Activated CD8-positive, alpha-beta T cell treated with anti-CD3 and anti-CD28 coated beads, Interleukin-2, amount 10 ng/mL, durations not matched to agents 7 days and 5 days (primary cell): ENCODE data around the gene PPFIBP2. TPM values are rescaled to one million over a fixed set of nuclear protein-coding genes. Genes with fewer than 3 reads are reported as not detected.
A peak's percentile ranks its signal among the peaks of the same experiment; 100 is the strongest.
"Not testable (repeated sequence)": the region's sequence is repeated elsewhere in the genome, so short reads cannot be mapped to it uniquely, and the experiment has no call there.

Experiments
- ATAC-seq: fragments of 150-1000 bp; cut with Tn5 transposase; one replicate; pipeline ENCODE4 v1.10.0; 2021; ENCODE audit warnings: moderate library complexity
- CTCF ChIA-PET: fragments of 350-600 bp; sonication (Branson Sonifier 250); formaldehyde crosslinking; loops from one replicate; lab custom pipeline; 2021; ENCODE audit warnings: antibody characterized with exemption; lab: Charles Lee
- POLR2A ChIA-PET: fragments of 350-600 bp; sonication (Branson Sonifier 250); formaldehyde crosslinking; loops from one replicate; lab custom pipeline; 2021; ENCODE audit warnings: antibody characterized with exemption; lab: Charles Lee
- DNase-seq: peaks from one replicate; pipeline ENCODE4 v3.0.0-alpha.2; 2020
- H3K27ac Mint-ChIP-seq: one replicate; pipeline ENCODE4 v1.8.0; 2021; ENCODE audit warnings: mild to moderate bottlenecking, mixed read lengths
- H3K27me3 Mint-ChIP-seq: one replicate; pipeline ENCODE4 v1.8.0; 2021; ENCODE audit warnings: low read depth, mixed read lengths
- H3K36me3 Mint-ChIP-seq: one replicate; pipeline ENCODE4 v1.8.0; 2021; ENCODE audit warnings: low read depth, mixed read lengths
- H3K4me1 Mint-ChIP-seq: one replicate; pipeline ENCODE4 v1.8.0; 2021; ENCODE audit warnings: low read depth, mixed read lengths
- H3K4me3 Mint-ChIP-seq: one replicate; pipeline ENCODE4 v1.8.0; 2021; ENCODE audit warnings: mild to moderate bottlenecking, mixed read lengths
- H3K9me3 Mint-ChIP-seq: one replicate; pipeline ENCODE4 v1.8.0; 2022; ENCODE audit warnings: mixed read lengths; ENCODE audit not compliant: insufficient read depth
- total RNA-seq, 2 experiments: library from RNA; stranded (reverse); gene quantifications; one replicate each; pipeline ENCODE4 v1.2.3, GENCODE V29; 2021

PPFIBP2 gene
- total RNA-seq, 2 experiments from 2014 or later: 11.2 to 12.1 TPM

GRCh38 chr11:7648264-7648663, 134.5 kb downstream of the PPFIBP2 start:
- POLR2A ChIA-PET: no interaction called here
- no peaks in the 10 kb centered on the region for H3K4me1 Mint-ChIP-seq
- DNase-seq (no peak), ATAC-seq (no peak)
- no peak overlapping the region for H3K4me3 Mint-ChIP-seq
- H3K27me3 Mint-ChIP-seq: no peaks in the 10 kb centered on the region
- CTCF ChIA-PET: no interaction called here
- H3K9me3 Mint-ChIP-seq: no peaks in the 10 kb centered on the region
- H3K36me3 Mint-ChIP-seq: no peaks in the 10 kb centered on the region
- H3K27ac Mint-ChIP-seq: no peak overlapping the region

GRCh38 chr11:7651140-7651551, 137.3 kb downstream of the PPFIBP2 start:
- Mint-ChIP-seq H3K36me3 (no peaks in the 10 kb centered on the region), H3K9me3 (no peaks in the 10 kb centered on the region), H3K4me1 (no peaks in the 10 kb centered on the region), H3K27ac (no peak overlapping the region), H3K4me3 (no peak overlapping the region), H3K27me3 (no peaks in the 10 kb centered on the region)
- DNase-seq (no peak), ATAC-seq (no peak)
- CTCF ChIA-PET: interaction anchor here (1.9 kb wide), 1 partner anchor 14 kb away, joined by 5 read pairs; no protein-coding TSS in a partner anchor
- POLR2A ChIA-PET: no interaction called here

- Mint-ChIP-seq H3K27me3 (no peaks in the 10 kb centered on the region), H3K4me3 (no peak overlapping the region), H3K9me3 (no peaks in the 10 kb centered on the region), H3K36me3 (no peaks in the 10 kb centered on the region), H3K4me1 (no peaks in the 10 kb centered on the region), H3K27ac (no peak overlapping the region)
- ChIA-PET POLR2A (no interaction called here), CTCF (no interaction called here)
- ATAC-seq (no peak), DNase-seq (no peak)
These were observed 137.9 kb downstream of the PPFIBP2 start for GRCh38 chr11:7651700-7652099.

- H3K4me1 Mint-ChIP-seq: no peaks in the 10 kb centered on the region
- H3K4me3 Mint-ChIP-seq: no peak overlapping the region
- CTCF ChIA-PET: interaction anchor here (0.7 kb wide), 1 partner anchor 1966 kb away, joined by 3 read pairs; no protein-coding TSS in a partner anchor
- POLR2A ChIA-PET: no interaction called here
- H3K36me3 Mint-ChIP-seq: no peaks in the 10 kb centered on the region
- ATAC-seq: no peak
- H3K27ac Mint-ChIP-seq: no peak overlapping the region
- DNase-seq: no peak
- no peaks in the 10 kb centered on the region for H3K27me3 Mint-ChIP-seq
- H3K9me3 Mint-ChIP-seq: no peaks in the 10 kb centered on the region
These were observed 140.5 kb downstream of the PPFIBP2 start for GRCh38 chr11:7654195-7654705.

GRCh38 chr11:7655253-7656217, 141.7 kb downstream of the PPFIBP2 start:
- no peaks in the 10 kb centered on the region for H3K9me3 Mint-ChIP-seq
- ChIA-PET POLR2A (interaction anchor here (0.5 to 0.6 kb wide), 2 partner anchors 90 to 783 kb away, joined by 3 read pairs; no protein-coding TSS in a partner anchor), CTCF (interaction anchor here (1.3 kb wide), 1 partner anchor 143 kb away, joined by 4 read pairs; no protein-coding TSS in a partner anchor)
- no peaks in the 10 kb centered on the region for H3K27me3 Mint-ChIP-seq
- ATAC-seq (no peak), DNase-seq (no peak)
- H3K4me1 Mint-ChIP-seq: no peaks in the 10 kb centered on the region
- H3K27ac Mint-ChIP-seq: no peak overlapping the region
- H3K36me3 Mint-ChIP-seq: no peaks in the 10 kb centered on the region
- H3K4me3 Mint-ChIP-seq: no peak overlapping the region

GRCh38 chr11:7656704-7657103, 142.9 kb downstream of the PPFIBP2 start:
- no peaks in the 10 kb centered on the region for H3K36me3 Mint-ChIP-seq
- no peaks in the 10 kb centered on the region for H3K9me3 Mint-ChIP-seq
- H3K27me3 Mint-ChIP-seq: no peaks in the 10 kb centered on the region
- no peak overlapping the region for H3K4me3 Mint-ChIP-seq
- POLR2A ChIA-PET: no interaction called here
- DNase-seq (no peak), ATAC-seq (no peak)
- no peaks in the 10 kb centered on the region for H3K4me1 Mint-ChIP-seq
- no peak overlapping the region for H3K27ac Mint-ChIP-seq
- CTCF ChIA-PET: interaction anchor here (0.8 to 1.6 kb wide), 10 partner anchors 11 to 902 kb away, joined by 3 to 18 read pairs (median 4); partner anchors contain the start of gene PPFIBP2

- Mint-ChIP-seq H3K27ac (no peak overlapping the region), H3K4me3 (no peak overlapping the region), H3K27me3 (no peaks in the 10 kb centered on the region), H3K4me1 (no peaks in the 10 kb centered on the region), H3K36me3 (no peaks in the 10 kb centered on the region), H3K9me3 (no peaks in the 10 kb centered on the region)
- POLR2A ChIA-PET: interaction anchor here (0.6 kb wide), 1 partner anchor 20 kb away, joined by 3 read pairs; no protein-coding TSS in a partner anchor
- ATAC-seq (peak; percentile 57), DNase-seq (peak; percentile 39)
- CTCF ChIA-PET: interaction anchor here (0.5 to 1.6 kb wide), 16 partner anchors 10 to 902 kb away, joined by 3 to 18 read pairs (median 4); partner anchors contain the start of gene PPFIBP2
These were observed 143.7 kb downstream of the PPFIBP2 start for GRCh38 chr11:7657306-7658025.

GRCh38 chr11:7663531-7663930, 149.7 kb downstream of the PPFIBP2 start:
- H3K27me3 Mint-ChIP-seq, H3K4me1 Mint-ChIP-seq, DNase-seq, ATAC-seq, H3K4me3 Mint-ChIP-seq, H3K9me3 Mint-ChIP-seq, CTCF ChIA-PET, H3K27ac Mint-ChIP-seq, POLR2A ChIA-PET, H3K36me3 Mint-ChIP-seq: not testable (repeated sequence)

GRCh38 chr11:7664867-7665266, 151.1 kb downstream of the PPFIBP2 start:
- H3K9me3 Mint-ChIP-seq: no peaks in the 10 kb centered on the region
- no peaks in the 10 kb centered on the region for H3K4me1 Mint-ChIP-seq
- no peaks in the 10 kb centered on the region for H3K36me3 Mint-ChIP-seq
- DNase-seq (no peak), ATAC-seq (no peak)
- no peak overlapping the region for H3K27ac Mint-ChIP-seq
- ChIA-PET CTCF (interaction anchor here (0.7 to 3.4 kb wide), 7 partner anchors 13 to 174 kb away, joined by 3 to 27 read pairs (median 4); partner anchors contain the start of gene PPFIBP2), POLR2A (no interaction called here)
- no peaks in the 10 kb centered on the region for H3K27me3 Mint-ChIP-seq
- H3K4me3 Mint-ChIP-seq: no peak overlapping the region

GRCh38 chr11:7665473-7666291, 151.9 kb downstream of the PPFIBP2 start:
- no peaks in the 10 kb centered on the region for H3K36me3 Mint-ChIP-seq
- no peak overlapping the region for H3K27ac Mint-ChIP-seq
- POLR2A ChIA-PET: no interaction called here
- ATAC-seq (peak; percentile 95), DNase-seq (peak; percentile 72)
- CTCF ChIA-PET: interaction anchor here (0.7 to 3.4 kb wide), 12 partner anchors 12 to 313 kb away, joined by 3 to 27 read pairs (median 4); partner anchors contain the start of gene PPFIBP2
- H3K4me3 Mint-ChIP-seq: no peak overlapping the region
- no peaks in the 10 kb centered on the region for H3K4me1 Mint-ChIP-seq
- no peaks in the 10 kb centered on the region for H3K27me3 Mint-ChIP-seq
- no peaks in the 10 kb centered on the region for H3K9me3 Mint-ChIP-seq
